Measurements from ENCODE around the gene WDR20. TPM values are rescaled to one million over a fixed set of nuclear protein-coding genes. Genes with fewer than 3 reads are reported as not detected.
"Not testable (repeated sequence)": the region's sequence is repeated elsewhere in the genome, so short reads cannot be mapped to it uniquely, and the experiment has no call there.

Gene WDR20
- total RNA-seq, 1 donor from 2014 or later = 26.1 TPM

- H3K4me1 ChIP-seq (ENCODE audit: control insufficient read depth in 3 of 3, insufficient read depth in 3 of 3, low read length in 3 of 3) = no peaks in the 10 kb centered on the region
- no peaks in the 10 kb centered on the region for H3K36me3 ChIP-seq (ENCODE audit: control insufficient read depth in 3 of 3, insufficient read depth in 3 of 3, low read length in 3 of 3)
- H3K4me3 ChIP-seq (ENCODE audit: low read length in 3 of 3) = no peak overlapping the region
- H3K27me3 ChIP-seq (ENCODE audit: control insufficient read depth in 3 of 3, insufficient read depth in 3 of 3, low read length in 3 of 3) = no peaks in the 10 kb centered on the region
- no peak overlapping the region for H3K27ac ChIP-seq (ENCODE audit: low read depth, low read length)
- H3K9ac ChIP-seq (ENCODE audit: low read depth in 1 of 3, low read length in 3 of 3) = no peak overlapping the region
- H3K9me3 ChIP-seq (ENCODE audit: control insufficient read depth in 3 of 3, low read length in 3 of 3) = no peaks in the 10 kb centered on the region
These were observed 34.3 kb upstream of the WDR20 start for GRCh38 chr14:102105369-102105768.

DNA sequence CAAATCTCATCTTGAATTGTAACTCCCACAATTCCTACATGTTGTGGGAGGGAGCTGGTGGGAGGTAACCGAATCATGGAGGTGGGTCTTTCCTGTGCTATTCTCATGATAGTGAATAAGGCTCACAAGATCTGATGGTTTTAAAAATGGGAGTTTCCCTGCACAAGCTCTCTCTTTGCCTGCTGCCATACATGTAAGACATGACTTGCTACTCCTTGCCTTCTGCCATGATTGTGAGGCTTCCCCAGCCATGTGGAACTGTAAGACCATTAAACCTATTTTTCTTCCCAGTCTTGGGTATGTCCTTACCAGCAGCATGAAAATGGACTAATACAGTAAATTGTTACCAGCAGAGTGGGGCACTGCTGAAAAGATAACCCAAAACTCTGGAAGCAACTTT is 30.4 kb upstream of the WDR20 start:
- H3K27me3 ChIP-seq (ENCODE audit: control insufficient read depth in 3 of 3, insufficient read depth in 3 of 3, low read length in 3 of 3); H3K27ac ChIP-seq (ENCODE audit: low read depth, low read length); H3K36me3 ChIP-seq (ENCODE audit: control insufficient read depth in 3 of 3, insufficient read depth in 3 of 3, low read length in 3 of 3); H3K9ac ChIP-seq (ENCODE audit: low read depth in 1 of 3, low read length in 3 of 3); H3K9me3 ChIP-seq (ENCODE audit: control insufficient read depth in 3 of 3, low read length in 3 of 3); H3K4me3 ChIP-seq (ENCODE audit: low read length in 3 of 3); H3K4me1 ChIP-seq (ENCODE audit: control insufficient read depth in 3 of 3, insufficient read depth in 3 of 3, low read length in 3 of 3): not testable (repeated sequence)

- Histone ChIP-seq H3K9ac (ENCODE audit: low read depth in 1 of 3, low read length in 3 of 3) (no peak overlapping the region), H3K27me3 (ENCODE audit: control insufficient read depth in 3 of 3, insufficient read depth in 3 of 3, low read length in 3 of 3) (no peaks in the 10 kb centered on the region), H3K27ac (ENCODE audit: low read depth, low read length) (no peak overlapping the region), H3K4me1 (ENCODE audit: control insufficient read depth in 3 of 3, insufficient read depth in 3 of 3, low read length in 3 of 3) (no peaks in the 10 kb centered on the region), H3K4me3 (ENCODE audit: low read length in 3 of 3) (no peak overlapping the region), H3K9me3 (ENCODE audit: control insufficient read depth in 3 of 3, low read length in 3 of 3) (no peaks in the 10 kb centered on the region), H3K36me3 (ENCODE audit: control insufficient read depth in 3 of 3, insufficient read depth in 3 of 3, low read length in 3 of 3) (no peaks in the 10 kb centered on the region)
These were observed 28.6 kb upstream of the WDR20 start for GRCh38 chr14:102111101-102111500.

- H3K4me3 ChIP-seq (ENCODE audit: low read length in 3 of 3) = no peak overlapping the region
- no peaks in the 10 kb centered on the region for H3K36me3 ChIP-seq (ENCODE audit: control insufficient read depth in 3 of 3, insufficient read depth in 3 of 3, low read length in 3 of 3)
- H3K27me3 ChIP-seq (ENCODE audit: control insufficient read depth in 3 of 3, insufficient read depth in 3 of 3, low read length in 3 of 3) = no peaks in the 10 kb centered on the region
- no peak overlapping the region for H3K27ac ChIP-seq (ENCODE audit: low read depth, low read length)
- no peaks in the 10 kb centered on the region for H3K4me1 ChIP-seq (ENCODE audit: control insufficient read depth in 3 of 3, insufficient read depth in 3 of 3, low read length in 3 of 3)
- H3K9ac ChIP-seq (ENCODE audit: low read depth in 1 of 3, low read length in 3 of 3) = no peak overlapping the region
- no peaks in the 10 kb centered on the region for H3K9me3 ChIP-seq (ENCODE audit: control insufficient read depth in 3 of 3, low read length in 3 of 3)
These were observed 23.1 kb upstream of the WDR20 start for GRCh38 chr14:102116361-102117180.

DNA sequence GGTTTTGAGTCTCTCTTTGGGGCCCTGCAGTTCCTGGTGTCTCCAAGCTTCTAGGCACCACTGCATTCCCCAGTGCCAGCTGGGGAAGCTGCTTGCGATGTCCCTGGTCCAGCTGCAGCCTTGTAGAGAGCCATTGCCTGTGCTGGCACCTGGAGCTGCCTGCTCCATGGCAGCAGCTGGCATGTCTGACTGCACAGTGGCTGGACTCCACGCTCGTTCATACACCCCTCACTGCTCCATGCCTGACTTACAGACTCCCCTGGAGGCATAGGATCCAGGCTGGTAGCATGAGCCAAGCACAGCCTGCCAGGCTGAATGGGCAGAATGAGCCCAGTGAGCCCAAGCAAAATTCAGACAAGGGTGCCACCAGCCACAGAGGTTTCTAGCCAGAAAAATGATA is 21.8 kb upstream of the WDR20 start:
- Histone ChIP-seq H3K27ac (ENCODE audit: low read depth, low read length) (no peak overlapping the region), H3K4me1 (ENCODE audit: control insufficient read depth in 3 of 3, insufficient read depth in 3 of 3, low read length in 3 of 3) (no peaks in the 10 kb centered on the region), H3K9ac (ENCODE audit: low read depth in 1 of 3, low read length in 3 of 3) (no peak overlapping the region), H3K27me3 (ENCODE audit: control insufficient read depth in 3 of 3, insufficient read depth in 3 of 3, low read length in 3 of 3) (no peaks in the 10 kb centered on the region), H3K4me3 (ENCODE audit: low read length in 3 of 3) (no peak overlapping the region), H3K9me3 (ENCODE audit: control insufficient read depth in 3 of 3, low read length in 3 of 3) (no peaks in the 10 kb centered on the region), H3K36me3 (ENCODE audit: control insufficient read depth in 3 of 3, insufficient read depth in 3 of 3, low read length in 3 of 3) (no peaks in the 10 kb centered on the region)

DNA sequence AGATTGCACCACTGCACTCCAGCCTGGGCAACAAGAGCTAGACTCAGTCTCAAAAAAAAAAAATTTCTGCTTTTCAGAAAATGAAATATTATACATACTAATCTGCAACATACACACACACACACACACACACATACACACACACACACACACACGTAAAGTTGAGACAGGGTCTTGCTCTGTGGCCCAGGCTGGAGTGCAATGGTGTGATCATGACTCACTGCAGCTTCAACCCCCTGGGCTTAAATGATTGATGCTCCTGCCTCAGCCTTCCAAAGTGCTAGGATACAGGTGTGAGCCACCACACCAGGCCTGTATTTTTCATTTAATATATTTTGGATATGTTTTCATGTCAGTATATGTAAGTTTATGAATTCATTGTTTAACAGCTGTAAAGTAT is 18.8 kb upstream of the WDR20 start:
- no peak overlapping the region for H3K4me3 ChIP-seq (ENCODE audit: low read length in 3 of 3)
- H3K9me3 ChIP-seq (ENCODE audit: control insufficient read depth in 3 of 3, low read length in 3 of 3) = no peaks in the 10 kb centered on the region
- H3K27me3 ChIP-seq (ENCODE audit: control insufficient read depth in 3 of 3, insufficient read depth in 3 of 3, low read length in 3 of 3) = no peaks in the 10 kb centered on the region
- no peak overlapping the region for H3K27ac ChIP-seq (ENCODE audit: low read depth, low read length)
- H3K36me3 ChIP-seq (ENCODE audit: control insufficient read depth in 3 of 3, insufficient read depth in 3 of 3, low read length in 3 of 3) = no peaks in the 10 kb centered on the region
- H3K4me1 ChIP-seq (ENCODE audit: control insufficient read depth in 3 of 3, insufficient read depth in 3 of 3, low read length in 3 of 3) = no peaks in the 10 kb centered on the region
- no peak overlapping the region for H3K9ac ChIP-seq (ENCODE audit: low read depth in 1 of 3, low read length in 3 of 3)

DNA sequence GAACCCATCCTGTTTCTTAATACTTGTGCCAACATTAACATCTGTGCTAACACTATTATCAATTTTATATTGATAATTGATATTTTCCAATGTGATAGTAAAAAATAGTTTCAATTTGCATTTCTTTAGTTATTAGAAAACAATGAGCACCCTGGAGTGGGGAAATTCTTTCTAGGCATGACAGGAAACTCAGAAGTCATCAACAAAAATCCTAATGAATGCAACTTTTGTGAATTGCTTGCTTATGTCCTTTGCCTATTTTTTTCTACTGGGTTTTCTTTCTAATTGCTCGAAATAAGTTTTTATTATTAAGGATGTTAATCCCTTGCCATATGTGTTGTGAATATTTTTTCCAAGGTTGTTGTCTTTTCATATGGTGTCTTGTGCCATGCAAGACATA is 18.1 kb upstream of the WDR20 start:
- Histone ChIP-seq H3K4me3 (ENCODE audit: low read length in 3 of 3) (no peak overlapping the region), H3K36me3 (ENCODE audit: control insufficient read depth in 3 of 3, insufficient read depth in 3 of 3, low read length in 3 of 3) (no peaks in the 10 kb centered on the region), H3K4me1 (ENCODE audit: control insufficient read depth in 3 of 3, insufficient read depth in 3 of 3, low read length in 3 of 3) (no peaks in the 10 kb centered on the region), H3K27me3 (ENCODE audit: control insufficient read depth in 3 of 3, insufficient read depth in 3 of 3, low read length in 3 of 3) (no peaks in the 10 kb centered on the region), H3K27ac (ENCODE audit: low read depth, low read length) (no peak overlapping the region), H3K9ac (ENCODE audit: low read depth in 1 of 3, low read length in 3 of 3) (no peak overlapping the region), H3K9me3 (ENCODE audit: control insufficient read depth in 3 of 3, low read length in 3 of 3) (no peaks in the 10 kb centered on the region)

GRCh38 chr14:102124419-102124818 is 15.3 kb upstream of the WDR20 start:
- Histone ChIP-seq H3K36me3 (ENCODE audit: control insufficient read depth in 3 of 3, insufficient read depth in 3 of 3, low read length in 3 of 3) (no peaks in the 10 kb centered on the region), H3K9ac (ENCODE audit: low read depth in 1 of 3, low read length in 3 of 3) (no peak overlapping the region), H3K9me3 (ENCODE audit: control insufficient read depth in 3 of 3, low read length in 3 of 3) (no peaks in the 10 kb centered on the region), H3K27ac (ENCODE audit: low read depth, low read length) (no peak overlapping the region), H3K27me3 (ENCODE audit: control insufficient read depth in 3 of 3, insufficient read depth in 3 of 3, low read length in 3 of 3) (no peaks in the 10 kb centered on the region), H3K4me1 (ENCODE audit: control insufficient read depth in 3 of 3, insufficient read depth in 3 of 3, low read length in 3 of 3) (no peaks in the 10 kb centered on the region), H3K4me3 (ENCODE audit: low read length in 3 of 3) (no peak overlapping the region)

DNA sequence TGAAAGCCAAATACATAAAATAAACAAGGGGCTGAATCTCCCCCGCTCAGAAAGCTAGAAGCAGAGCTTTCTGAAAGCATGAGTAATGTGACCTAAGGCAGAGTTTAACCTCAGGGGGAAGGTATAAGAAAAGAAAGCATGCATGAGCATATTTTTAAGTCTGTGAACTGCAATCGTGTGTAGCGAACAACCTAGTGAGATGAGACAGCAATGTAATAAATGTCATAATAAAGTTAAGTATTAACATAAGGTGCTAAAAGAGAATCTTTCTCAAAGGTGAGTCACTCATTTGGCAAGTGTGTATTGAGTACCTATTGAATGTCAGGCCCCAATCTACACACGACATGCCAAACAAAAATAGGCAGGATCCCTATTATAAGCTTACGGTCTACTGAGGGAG is 14.2 kb upstream of the WDR20 start:
- H3K9ac ChIP-seq (ENCODE audit: low read depth in 1 of 3, low read length in 3 of 3) = no peak overlapping the region
- no peaks in the 10 kb centered on the region for H3K4me1 ChIP-seq (ENCODE audit: control insufficient read depth in 3 of 3, insufficient read depth in 3 of 3, low read length in 3 of 3)
- H3K4me3 ChIP-seq (ENCODE audit: low read length in 3 of 3) = no peak overlapping the region
- no peaks in the 10 kb centered on the region for H3K36me3 ChIP-seq (ENCODE audit: control insufficient read depth in 3 of 3, insufficient read depth in 3 of 3, low read length in 3 of 3)
- H3K9me3 ChIP-seq (ENCODE audit: control insufficient read depth in 3 of 3, low read length in 3 of 3) = no peaks in the 10 kb centered on the region
- H3K27ac ChIP-seq (ENCODE audit: low read depth, low read length) = no peak overlapping the region
- no peaks in the 10 kb centered on the region for H3K27me3 ChIP-seq (ENCODE audit: control insufficient read depth in 3 of 3, insufficient read depth in 3 of 3, low read length in 3 of 3)

DNA sequence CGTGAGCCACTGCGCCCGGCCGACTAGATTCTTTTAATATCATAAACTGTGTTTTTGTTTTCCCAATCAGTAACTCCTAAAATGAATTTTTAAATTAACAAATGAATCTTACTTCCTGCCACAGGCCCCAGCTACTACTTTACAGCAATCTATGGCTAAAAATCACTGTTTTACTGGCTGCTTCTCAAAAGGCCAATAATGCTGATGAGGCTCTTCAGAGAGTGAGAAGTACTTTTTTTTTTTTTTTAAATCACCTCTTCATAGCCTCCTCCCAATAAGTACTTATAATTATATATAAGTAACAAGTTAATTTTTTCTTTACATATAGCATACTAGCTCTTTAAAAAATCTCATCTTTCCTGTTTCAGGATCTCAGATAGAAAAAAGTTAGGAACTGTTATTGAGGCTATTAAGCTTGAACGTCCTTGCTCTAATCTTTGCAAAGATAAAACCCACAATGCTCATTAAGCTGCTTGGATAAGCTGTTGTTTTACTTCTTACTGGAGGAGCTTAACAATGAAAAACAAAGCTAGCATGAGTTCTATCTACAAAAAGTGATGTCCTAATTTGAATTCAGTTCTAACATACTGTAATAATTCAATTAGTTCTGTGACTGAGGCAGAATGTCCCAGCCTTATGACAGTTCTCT is 12.8 kb upstream of the WDR20 start:
- Histone ChIP-seq H3K4me3 (ENCODE audit: low read length in 3 of 3) (no peak overlapping the region), H3K27ac (ENCODE audit: low read depth, low read length) (no peak overlapping the region), H3K36me3 (ENCODE audit: control insufficient read depth in 3 of 3, insufficient read depth in 3 of 3, low read length in 3 of 3) (no peaks in the 10 kb centered on the region), H3K9me3 (ENCODE audit: control insufficient read depth in 3 of 3, low read length in 3 of 3) (no peaks in the 10 kb centered on the region), H3K9ac (ENCODE audit: low read depth in 1 of 3, low read length in 3 of 3) (no peak overlapping the region), H3K4me1 (ENCODE audit: control insufficient read depth in 3 of 3, insufficient read depth in 3 of 3, low read length in 3 of 3) (no peaks in the 10 kb centered on the region), H3K27me3 (ENCODE audit: control insufficient read depth in 3 of 3, insufficient read depth in 3 of 3, low read length in 3 of 3) (no peaks in the 10 kb centered on the region)

Measured in skeletal muscle tissue (tissue), 4 donors.